Stimulated activated CD4-positive, alpha-beta T cell treated with anti-CD3 and anti-CD28 coated beads, Interleukin-1b, Interleukin-23, amount 100 ng/mL, for 4 hours (primary cell): ENCODE data around the gene SAPCD2.

ENCODE experiments used
- DNase-seq, 2 donors: peaks; one replicate each; pipeline ENCODE4 v3.0.0-alpha.2; 2020; ENCODE audit warnings: low read depth in 2 of 2

SAPCD2 gene

GRCh38 chr9:137107982-137108381, 37.6 kb upstream of the SAPCD2 start:
- no peak for DNase-seq

GRCh38 chr9:137107312-137107921, 37.1 kb upstream of the SAPCD2 start:
- DNase-seq: no peak

- DNase-seq: no peak
These were observed 36.4 kb upstream of the SAPCD2 start for GRCh38 chr9:137106662-137107250.

- no peak for DNase-seq
These were observed 35.7 kb upstream of the SAPCD2 start for GRCh38 chr9:137105814-137106661.

- no peak for DNase-seq
These were observed 33.0 kb upstream of the SAPCD2 start for GRCh38 chr9:137103206-137103999.

GRCh38 chr9:137099231-137099630, 28.9 kb upstream of the SAPCD2 start:
- no peak for DNase-seq

- no peak for DNase-seq
These were observed 27.6 kb upstream of the SAPCD2 start for GRCh38 chr9:137097761-137098462.

GRCh38 chr9:137096785-137097546, 26.6 kb upstream of the SAPCD2 start:
- no peak for DNase-seq

- DNase-seq: peak; percentile 76 to 79
These were observed 25.5 kb upstream of the SAPCD2 start for GRCh38 chr9:137095664-137096517.

- DNase-seq: no peak
These were observed 19.0 kb upstream of the SAPCD2 start for GRCh38 chr9:137089232-137089947.

GRCh38 chr9:137088121-137088520, 17.8 kb upstream of the SAPCD2 start:
- no peak for DNase-seq

GRCh38 chr9:137087409-137087925, 17.1 kb upstream of the SAPCD2 start:
- no peak for DNase-seq

GRCh38 chr9:137086531-137087408, 16.4 kb upstream of the SAPCD2 start, which contains the start of gene MAN1B1:
MAN1B1 (plus strand) TSS chr9:137086985; CDS start chr9:137087000, 15 bp downstream.
- DNase-seq: peak; percentile 99 to 100

- DNase-seq: peak in 1 of 2 donors; percentile 9
These were observed 15.7 kb upstream of the SAPCD2 start for GRCh38 chr9:137085920-137086530.

GRCh38 chr9:137084526-137084925, 14.2 kb upstream of the SAPCD2 start:
- DNase-seq: no peak

GRCh38 chr9:137083394-137084004, 13.1 kb upstream of the SAPCD2 start:
- DNase-seq: no peak

GRCh38 chr9:137082925-137083290, 12.6 kb upstream of the SAPCD2 start:
- DNase-seq: no peak
